ENCODE results near the gene MYO15A. TPM values are rescaled to one million over a fixed set of nuclear protein-coding genes. Genes with fewer than 3 reads are reported as not detected.

Gene MYO15A
- total RNA-seq, 4 donors from 2014 or later, result 0.33 to 0.98 (median 0.61) TPM

DNA sequence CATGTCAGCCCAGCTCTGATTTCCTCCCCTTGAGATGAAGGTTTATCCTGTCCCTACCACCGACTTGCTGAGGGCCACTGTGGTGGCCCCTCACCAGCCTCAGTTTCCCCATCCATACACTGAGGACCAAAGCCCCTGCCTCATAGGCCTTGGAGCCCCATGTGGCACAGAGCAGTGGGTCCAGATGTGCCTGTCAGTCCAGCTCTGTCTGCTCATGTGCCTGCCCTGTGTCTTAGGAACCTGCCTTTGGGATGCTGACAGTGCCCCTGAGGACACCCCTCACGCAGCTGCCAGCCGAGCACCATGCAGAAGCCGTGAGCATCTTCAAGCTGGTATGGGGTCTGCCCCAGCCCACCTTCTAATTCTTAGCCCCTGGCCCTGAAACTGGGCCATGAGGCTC, 35.7 kb downstream of the MYO15A start:
- intact Hi-C loops (cut with DNase I), result no loop called here
- 84% methylated on average over 4 of the region's 4 CpGs for WGBS
- no peaks in the 10 kb centered on the region for H3K36me3 ChIP-seq

DNA sequence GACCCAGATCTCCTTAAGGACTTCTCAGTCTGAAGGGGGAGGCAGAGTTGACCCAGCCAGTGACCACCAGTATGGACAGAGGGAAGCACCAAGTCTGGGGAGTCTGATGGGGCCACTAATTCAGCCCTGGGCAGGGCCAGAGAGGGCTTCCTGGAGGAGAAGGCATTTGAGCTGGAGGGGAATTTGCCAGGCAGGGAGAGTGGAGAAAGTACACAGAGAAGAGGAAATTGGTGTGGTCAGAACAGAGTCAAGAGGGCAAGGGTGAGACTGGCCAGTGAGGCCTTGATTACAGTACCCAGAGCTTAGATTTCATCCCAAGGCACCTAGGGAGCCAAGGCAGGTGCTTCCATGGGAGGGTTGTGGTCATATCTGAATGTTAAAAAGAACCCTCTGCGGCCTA, 36.3 kb downstream of the MYO15A start:
- TF ChIP-seq, protein P1, sequence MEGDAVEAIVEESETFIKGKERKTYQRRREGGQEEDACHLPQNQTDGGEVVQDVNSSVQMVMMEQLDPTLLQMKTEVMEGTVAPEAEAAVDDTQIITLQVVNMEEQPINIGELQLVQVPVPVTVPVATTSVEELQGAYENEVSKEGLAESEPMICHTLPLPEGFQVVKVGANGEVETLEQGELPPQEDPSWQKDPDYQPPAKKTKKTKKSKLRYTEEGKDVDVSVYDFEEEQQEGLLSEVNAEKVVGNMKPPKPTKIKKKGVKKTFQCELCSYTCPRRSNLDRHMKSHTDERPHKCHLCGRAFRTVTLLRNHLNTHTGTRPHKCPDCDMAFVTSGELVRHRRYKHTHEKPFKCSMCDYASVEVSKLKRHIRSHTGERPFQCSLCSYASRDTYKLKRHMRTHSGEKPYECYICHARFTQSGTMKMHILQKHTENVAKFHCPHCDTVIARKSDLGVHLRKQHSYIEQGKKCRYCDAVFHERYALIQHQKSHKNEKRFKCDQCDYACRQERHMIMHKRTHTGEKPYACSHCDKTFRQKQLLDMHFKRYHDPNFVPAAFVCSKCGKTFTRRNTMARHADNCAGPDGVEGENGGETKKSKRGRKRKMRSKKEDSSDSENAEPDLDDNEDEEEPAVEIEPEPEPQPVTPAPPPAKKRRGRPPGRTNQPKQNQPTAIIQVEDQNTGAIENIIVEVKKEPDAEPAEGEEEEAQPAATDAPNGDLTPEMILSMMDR (IDR thresholded peaks at IDR 0.05), result no peak
- TF ChIP-seq POLR2AphosphoS5 (IDR thresholded peaks at IDR 0.05), result no peak
- no peak for TF ChIP-seq POLR2A (IDR thresholded peaks at IDR 0.05; ENCODE audit: low read depth)
- TF ChIP-seq EP300 (IDR thresholded peaks at IDR 0.05), result no peak
- H3K27ac ChIP-seq (replicated peaks in 1 of 4), result no peak overlapping the region
- no peak for DNase-seq (ENCODE audit: extremely low spot score)
- 100% methylated on average over 1 of the region's 1 CpG for WGBS
- no peaks in the 10 kb centered on the region for H3K36me3 ChIP-seq
- H3K4me1 ChIP-seq, result peaks cover 0 to 8% (median 4%) of the 10 kb centered on the region in 4 donors
- intact Hi-C loops (cut with DNase I), result no loop called here
- peaks cover 0 to 31% (median 0%) of the 10 kb centered on the region in 4 donors for H3K27me3 ChIP-seq
- H3K9me3 ChIP-seq, result no peaks in the 10 kb centered on the region
- H3K4me3 ChIP-seq, result no peak overlapping the region

More for the DNA sequence above, 35.7 kb downstream of the MYO15A start:
- Histone ChIP-seq H3K27me3 (peaks cover 0 to 31% (median 0%) of the 10 kb centered on the region in 4 donors), H3K9me3 (no peaks in the 10 kb centered on the region), H3K4me1 (peaks cover 0 to 8% (median 4%) of the 10 kb centered on the region in 4 donors), H3K4me3 (no peak overlapping the region), H3K27ac (replicated peaks in 1 of 4) (no peak overlapping the region)
- TF ChIP-seq POLR2A (IDR thresholded peaks at IDR 0.05; ENCODE audit: low read depth) (no peak), POLR2AphosphoS5 (IDR thresholded peaks at IDR 0.05) (no peak), EP300 (IDR thresholded peaks at IDR 0.05) (no peak)
- TF ChIP-seq, protein P1 (IDR thresholded peaks at IDR 0.05), result no peak
- DNase-seq (ENCODE audit: extremely low spot score), result no peak

DNA sequence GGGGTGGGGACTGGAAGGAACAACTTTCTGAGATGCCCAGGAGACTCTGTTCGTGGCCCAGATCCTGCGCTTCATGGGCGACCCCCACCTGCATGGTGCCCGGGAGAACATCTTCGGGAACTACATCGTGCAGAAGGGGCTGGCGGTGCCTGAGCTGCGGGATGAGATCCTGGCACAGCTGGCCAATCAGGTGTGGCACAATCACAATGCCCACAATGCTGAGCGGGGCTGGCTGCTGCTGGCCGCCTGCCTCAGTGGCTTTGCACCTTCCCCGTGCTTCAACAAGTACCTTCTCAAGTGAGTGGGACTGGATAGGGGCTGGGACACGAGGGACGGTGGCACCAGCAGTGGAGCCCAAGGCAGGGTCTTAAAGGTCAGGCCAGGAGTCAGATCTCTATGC, 37.3 kb downstream of the MYO15A start:
- Histone ChIP-seq H3K27ac (replicated peaks in 1 of 4) (no peak overlapping the region), H3K4me1 (peaks cover 0 to 8% (median 2%) of the 10 kb centered on the region in 4 donors), H3K9me3 (no peaks in the 10 kb centered on the region), H3K4me3 (no peak overlapping the region), H3K36me3 (no peaks in the 10 kb centered on the region), H3K27me3 (peaks cover 0 to 31% (median 0%) of the 10 kb centered on the region in 4 donors)
- 100% methylated on average over 4 of the region's 13 CpGs for WGBS
- DNase-seq (ENCODE audit: extremely low spot score), result no peak
- intact Hi-C loops (cut with DNase I), result no loop called here
- TF ChIP-seq POLR2AphosphoS5 (IDR thresholded peaks at IDR 0.05) (no peak), POLR2A (IDR thresholded peaks at IDR 0.05; ENCODE audit: low read depth) (no peak), EP300 (IDR thresholded peaks at IDR 0.05) (no peak)
- TF ChIP-seq, protein P1 (IDR thresholded peaks at IDR 0.05), result no peak

DNA sequence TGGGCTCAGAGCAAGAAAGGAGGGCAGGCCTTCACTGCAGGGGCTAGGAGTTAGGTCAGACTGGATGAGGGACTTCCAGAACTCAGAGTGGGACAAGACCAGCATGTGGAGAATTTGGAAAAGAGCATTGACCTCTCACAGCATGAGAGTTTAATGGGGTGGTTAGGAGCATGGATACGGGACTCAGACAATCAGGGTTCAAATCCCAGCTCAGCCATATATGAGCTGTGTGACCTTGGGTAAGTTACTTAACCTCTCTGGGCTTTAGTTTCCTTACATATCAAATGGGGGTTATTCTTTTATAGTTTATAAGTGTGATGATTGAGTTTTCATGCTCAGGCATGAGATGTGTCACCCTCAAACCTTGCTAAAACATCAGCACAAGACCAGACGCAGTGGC, 37.7 kb downstream of the MYO15A start:
- no peaks in the 10 kb centered on the region for H3K9me3 ChIP-seq
- WGBS, result 95% methylated on average over 2 of the region's 2 CpGs
- no peak overlapping the region for H3K27ac ChIP-seq (replicated peaks in 1 of 4)
- H3K4me1 ChIP-seq, result peaks cover 0 to 3% (median 0%) of the 10 kb centered on the region in 4 donors
- intact Hi-C loops (cut with DNase I), result no loop called here
- peaks cover 0 to 31% (median 0%) of the 10 kb centered on the region in 4 donors for H3K27me3 ChIP-seq
- no peaks in the 10 kb centered on the region for H3K36me3 ChIP-seq
- DNase-seq (ENCODE audit: extremely low spot score), result no peak
- no peak for TF ChIP-seq EP300 (IDR thresholded peaks at IDR 0.05)
- TF ChIP-seq POLR2AphosphoS5 (IDR thresholded peaks at IDR 0.05), result no peak
- TF ChIP-seq, protein P1 (IDR thresholded peaks at IDR 0.05), result no peak
- no peak for TF ChIP-seq POLR2A (IDR thresholded peaks at IDR 0.05; ENCODE audit: low read depth)
- H3K4me3 ChIP-seq, result no peak overlapping the region

DNA sequence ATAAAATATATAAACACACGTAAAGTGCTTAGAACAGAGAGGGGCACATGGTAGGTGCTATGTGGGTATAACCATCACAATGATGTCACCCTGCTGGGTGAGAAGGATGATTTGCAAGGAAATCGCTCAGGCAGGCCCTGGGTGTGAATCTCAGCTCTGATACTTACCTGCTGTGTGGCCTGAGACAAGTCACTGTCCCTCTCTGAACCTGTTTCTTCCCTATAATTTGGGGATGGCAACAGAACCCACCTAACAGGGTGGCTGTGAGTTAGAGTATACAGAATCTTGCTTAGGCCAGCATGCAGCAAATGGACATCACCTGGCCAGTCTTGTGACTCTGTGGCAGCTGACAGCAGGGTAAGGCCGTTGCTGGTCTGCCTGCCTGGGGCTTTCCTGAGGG, 38.4 kb downstream of the MYO15A start:
- no peak for DNase-seq (ENCODE audit: extremely low spot score)
- WGBS, result 83% methylated on average over 3 of the region's 3 CpGs
- Histone ChIP-seq H3K27me3 (peaks cover 0 to 25% (median 0%) of the 10 kb centered on the region in 4 donors), H3K36me3 (no peaks in the 10 kb centered on the region), H3K4me1 (no peaks in the 10 kb centered on the region), H3K4me3 (no peak overlapping the region), H3K27ac (replicated peaks in 1 of 4) (no peak overlapping the region), H3K9me3 (no peaks in the 10 kb centered on the region)
- TF ChIP-seq, protein P1 (IDR thresholded peaks at IDR 0.05), result no peak
- TF ChIP-seq POLR2AphosphoS5 (IDR thresholded peaks at IDR 0.05), result no peak
- TF ChIP-seq EP300 (IDR thresholded peaks at IDR 0.05), result no peak
- TF ChIP-seq POLR2A (IDR thresholded peaks at IDR 0.05; ENCODE audit: low read depth), result no peak
- intact Hi-C loops (cut with DNase I), result no loop called here

Data from esophagus muscularis mucosa (tissue), 4 donors.